CD4-positive, alpha-beta T cell treated with Interleukin-2 at 100 ng/mL for 4 hours (primary cell): ENCODE measurements around the gene RNF175.
A peak's percentile ranks its signal among the peaks of the same experiment; 100 is the strongest.

Source experiments
- DNase-seq: peaks from one replicate; pipeline ENCODE4 v3.0.0-alpha.2; 2020; ENCODE audit warnings: low spot score

Gene RNF175

DNA sequence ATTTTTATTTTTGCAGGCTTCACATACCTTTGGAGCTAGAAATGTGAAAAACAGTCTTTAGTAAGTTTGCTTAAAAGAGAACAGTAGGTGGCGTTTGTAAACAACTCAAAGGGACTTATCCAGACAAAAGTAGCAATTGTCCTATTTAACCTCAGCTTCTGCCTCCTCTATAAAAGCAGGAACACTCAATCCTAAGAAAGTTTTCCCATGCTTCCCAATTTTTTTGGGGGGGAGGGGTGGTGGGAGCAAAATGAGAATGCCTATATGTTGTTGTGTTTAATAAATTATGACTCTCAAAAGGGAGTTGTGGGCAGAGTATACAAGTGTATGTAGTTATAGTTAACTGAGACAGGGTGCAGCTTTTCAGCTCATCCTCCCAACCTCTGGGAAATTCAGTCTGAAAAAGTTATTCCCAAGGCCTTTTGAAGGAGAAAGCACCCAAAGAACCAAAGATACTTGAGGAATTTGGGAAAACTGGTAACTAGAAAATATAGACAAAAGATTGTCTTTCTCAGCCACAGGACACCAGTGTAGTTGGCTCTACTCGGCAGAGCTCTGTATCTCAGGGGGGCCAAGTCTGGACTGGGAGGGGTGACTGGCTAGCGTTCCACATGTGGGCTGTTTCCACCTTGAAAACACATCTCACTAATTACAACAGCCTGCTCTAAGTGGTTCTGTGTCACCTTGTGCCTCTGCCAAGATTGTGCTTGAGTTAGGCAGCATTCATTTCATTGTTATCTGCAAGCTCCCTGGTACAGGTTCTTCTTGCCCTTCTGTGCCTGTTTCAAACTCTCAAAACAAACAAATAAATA lies 26.3 kb upstream of the RNF175 start:
- no peak for DNase-seq

- no peak for DNase-seq
These were observed 24.4 kb upstream of the RNF175 start for GRCh38 chr4:153784166-153784699.

GRCh38 chr4:153782581-153782980 lies 22.8 kb upstream of the RNF175 start:
- no peak for DNase-seq

GRCh38 chr4:153781717-153782416 lies 22.0 kb upstream of the RNF175 start:
- DNase-seq, result no peak

- no peak for DNase-seq
These were observed 21.5 kb upstream of the RNF175 start for GRCh38 chr4:153781280-153781679.

DNA sequence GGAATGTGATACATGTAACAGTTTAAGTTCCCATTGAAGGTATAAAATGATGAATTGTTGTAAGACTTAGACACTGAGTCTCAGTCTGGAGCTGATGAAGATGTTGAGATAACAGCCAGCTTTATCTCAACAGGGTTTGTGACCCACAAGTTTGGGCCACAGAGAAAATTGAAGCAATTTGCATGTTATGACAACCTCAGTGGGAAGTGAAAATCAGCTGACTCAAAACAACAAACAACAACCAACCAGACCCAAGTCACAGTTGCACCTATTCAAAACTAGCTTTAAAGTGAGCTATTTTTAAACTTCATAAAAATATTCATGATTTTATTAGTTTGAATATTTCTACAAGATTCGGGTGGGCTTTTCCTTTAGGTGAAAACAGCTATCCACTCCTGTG lies 21.1 kb upstream of the RNF175 start:
- no peak for DNase-seq

DNA sequence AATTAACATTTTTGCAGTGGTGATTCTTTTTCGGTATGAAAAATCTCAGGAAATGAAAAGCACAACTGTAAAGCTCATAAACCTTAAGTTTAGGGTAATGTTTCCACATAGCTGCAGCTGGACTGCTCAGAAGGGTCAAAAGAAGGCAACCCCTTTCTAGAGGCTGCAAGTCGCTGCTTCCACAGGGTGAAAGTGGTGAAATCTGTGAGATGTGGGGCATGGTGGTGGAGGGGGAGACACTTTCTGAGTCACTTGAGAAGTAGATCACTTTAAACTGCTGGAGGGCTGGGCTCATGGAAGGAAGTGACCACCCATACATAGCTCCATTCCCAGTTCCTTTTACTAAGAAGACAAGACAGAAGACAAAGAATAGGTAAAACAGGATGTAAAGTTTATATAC lies 20.4 kb upstream of the RNF175 start:
- no peak for DNase-seq

GRCh38 chr4:153778383-153778782 lies 18.6 kb upstream of the RNF175 start:
- DNase-seq, result no peak

DNA sequence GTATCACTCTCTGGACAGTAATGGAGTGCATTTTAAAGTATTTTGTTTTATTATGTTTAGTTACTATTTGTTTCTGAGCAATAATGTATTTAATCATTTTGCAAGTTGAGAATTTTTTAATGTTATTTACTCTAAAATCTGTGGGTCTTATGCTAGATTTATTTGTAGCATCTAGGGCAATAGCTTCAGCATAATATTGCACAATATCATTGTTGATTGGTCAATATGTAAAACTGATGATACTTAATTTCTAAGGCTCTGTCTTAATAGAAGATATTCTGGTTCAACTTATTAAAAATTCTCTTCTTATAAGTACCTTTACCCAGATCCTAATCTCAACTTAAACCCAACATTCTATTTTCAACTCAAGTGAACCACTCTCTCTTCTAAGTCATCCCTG lies 17.6 kb upstream of the RNF175 start:
- no peak for DNase-seq

DNA sequence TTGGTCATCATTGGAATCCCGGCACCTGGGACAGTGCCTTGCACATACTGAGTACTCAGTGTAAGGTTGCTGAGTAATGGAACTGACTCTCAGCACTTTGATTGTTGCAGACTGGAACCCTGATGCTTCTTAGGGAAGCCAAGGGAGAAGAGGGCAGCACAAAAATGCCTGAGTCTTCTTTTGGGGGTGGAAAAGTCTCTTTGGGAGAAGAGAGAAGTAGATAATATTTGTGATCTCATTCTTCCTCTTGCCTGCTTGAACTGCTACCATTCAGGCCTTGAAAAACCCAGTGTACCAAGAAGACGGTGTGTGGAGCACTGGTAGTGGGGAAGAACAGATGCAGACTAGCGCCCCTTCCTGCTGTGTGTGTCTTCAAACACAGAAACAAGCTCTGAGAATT lies 16.8 kb upstream of the RNF175 start:
- no peak for DNase-seq

DNA sequence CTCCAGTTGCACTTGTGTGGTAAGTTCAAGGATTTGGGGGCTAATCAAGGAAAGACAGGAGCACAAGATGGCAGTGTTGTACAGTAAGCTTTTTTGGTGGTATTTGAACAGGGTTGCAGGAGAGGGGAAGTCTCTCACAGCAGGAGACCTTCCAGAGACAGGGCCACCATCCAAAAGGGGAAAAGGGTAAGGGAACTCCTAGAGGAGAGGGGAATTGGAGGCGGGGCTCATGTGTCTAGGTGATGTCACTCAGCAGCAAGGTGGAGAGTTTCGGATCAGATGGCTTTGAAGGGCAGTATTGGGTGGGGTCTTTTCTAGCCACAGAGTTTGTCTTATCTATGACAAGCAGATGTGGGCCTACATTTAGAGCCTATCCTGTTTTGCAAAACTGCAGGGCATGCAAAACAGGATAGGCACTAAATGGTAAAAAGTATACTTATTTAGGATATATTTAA lies 13.4 kb upstream of the RNF175 start:
- DNase-seq, result no peak

DNA sequence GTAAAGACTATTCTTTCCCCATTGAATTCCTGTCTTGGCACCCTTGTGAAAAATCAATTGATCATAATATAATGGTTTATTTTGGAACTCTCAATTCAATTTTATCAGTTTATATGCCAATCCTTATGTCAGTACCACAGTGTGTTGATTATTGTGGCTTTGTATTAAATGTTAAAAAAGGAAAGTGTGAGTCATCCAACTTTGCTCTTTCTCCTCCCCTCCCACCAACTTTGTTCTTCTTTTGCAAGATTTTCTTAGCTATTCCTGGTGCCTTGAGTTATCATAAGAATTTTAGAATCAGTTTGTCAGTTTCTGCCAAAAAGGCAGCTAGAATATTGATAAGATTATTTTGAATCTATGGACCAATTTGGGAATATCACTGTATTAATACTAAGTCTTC lies 11.2 kb upstream of the RNF175 start:
- DNase-seq, result no peak

- DNase-seq, result no peak
These were observed 6.9 kb upstream of the RNF175 start for GRCh38 chr4:153766758-153767157.

- DNase-seq, result no peak
These were observed 6.1 kb upstream of the RNF175 start for GRCh38 chr4:153765894-153766293.

DNA sequence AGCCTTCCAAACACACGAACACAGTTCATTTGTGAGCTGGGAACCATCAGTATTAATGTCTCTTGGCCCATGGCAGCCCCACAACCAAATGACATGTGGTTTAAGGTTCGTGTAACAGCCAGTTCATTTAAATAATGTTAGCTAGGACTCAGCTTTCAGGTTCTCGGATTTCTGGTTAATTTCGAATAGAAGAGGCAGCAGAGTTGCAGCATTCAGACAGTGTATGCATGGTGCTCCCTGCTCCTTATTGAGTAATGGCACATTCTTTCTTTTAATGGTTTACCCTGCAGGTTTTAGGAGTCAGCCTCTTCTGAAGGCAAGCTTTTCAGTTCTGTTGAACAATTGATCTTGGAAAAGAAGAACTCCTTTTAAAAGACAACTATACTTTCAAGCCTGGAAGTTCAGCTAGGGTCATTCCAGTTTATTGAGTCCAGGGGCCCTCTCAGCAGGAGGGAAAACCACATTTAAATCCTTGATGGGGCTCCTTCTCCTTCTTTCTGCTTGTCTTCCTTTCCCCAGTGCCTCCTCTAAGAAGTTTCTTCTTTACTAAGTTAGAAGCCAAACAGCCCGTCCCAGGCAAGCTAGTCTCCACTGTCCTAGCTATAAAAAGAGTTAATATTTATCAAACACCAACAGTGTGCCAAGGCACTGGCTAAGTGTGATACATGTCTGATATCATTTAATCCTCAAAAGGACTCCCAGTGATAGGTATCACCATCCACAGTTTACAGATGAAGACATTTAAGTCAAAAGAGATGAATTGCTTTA lies 5.0 kb upstream of the RNF175 start:
- no peak for DNase-seq

- no peak for DNase-seq
These were observed 3.6 kb upstream of the RNF175 start for GRCh38 chr4:153763404-153763803.

GRCh38 chr4:153758688-153759406 lies 977 bp downstream of the RNF175 start:
- DNase-seq, result no peak

DNA sequence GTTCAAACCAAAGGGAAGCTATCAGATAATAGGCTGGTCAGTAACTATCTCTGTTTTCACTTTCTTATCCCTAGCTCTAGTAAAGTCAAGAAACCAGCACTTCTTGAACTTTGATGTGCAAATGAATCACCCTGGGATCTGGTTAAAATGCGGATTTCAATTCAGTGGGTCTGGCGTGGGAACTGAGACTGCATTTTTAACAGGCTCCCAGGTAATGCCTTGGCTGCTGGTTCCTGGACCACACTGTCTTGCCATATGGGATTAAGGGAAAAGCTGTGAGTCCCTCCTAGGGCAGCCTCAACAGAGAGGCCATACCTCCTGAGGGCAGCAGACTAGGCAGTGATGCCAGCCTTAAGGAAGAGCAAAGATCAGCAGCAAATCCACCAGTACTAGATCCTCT lies 1.7 kb downstream of the RNF175 start:
- DNase-seq, result no peak

DNA sequence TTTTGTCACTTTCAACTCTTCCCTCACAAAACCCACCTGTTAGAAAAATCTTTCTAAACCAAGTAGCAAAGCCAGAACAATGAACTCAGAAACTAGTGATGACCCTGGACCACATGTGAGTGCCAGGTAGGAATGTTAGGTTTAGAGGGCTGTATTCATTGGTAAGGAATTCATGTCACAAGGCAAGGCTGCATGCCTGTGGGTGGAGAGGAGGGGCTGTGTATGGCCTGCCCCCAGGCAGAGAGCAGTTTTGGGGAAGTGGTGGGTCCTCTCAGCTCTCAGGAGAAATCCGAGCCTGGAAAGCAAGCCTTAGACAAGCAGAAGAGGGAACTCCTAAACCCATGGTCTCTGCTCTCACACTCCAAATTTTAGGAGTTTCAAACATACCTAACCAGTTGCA lies 2.4 kb downstream of the RNF175 start:
- DNase-seq, result no peak

- no peak for DNase-seq
These were observed 4.6 kb downstream of the RNF175 start for GRCh38 chr4:153755186-153755585.

DNA sequence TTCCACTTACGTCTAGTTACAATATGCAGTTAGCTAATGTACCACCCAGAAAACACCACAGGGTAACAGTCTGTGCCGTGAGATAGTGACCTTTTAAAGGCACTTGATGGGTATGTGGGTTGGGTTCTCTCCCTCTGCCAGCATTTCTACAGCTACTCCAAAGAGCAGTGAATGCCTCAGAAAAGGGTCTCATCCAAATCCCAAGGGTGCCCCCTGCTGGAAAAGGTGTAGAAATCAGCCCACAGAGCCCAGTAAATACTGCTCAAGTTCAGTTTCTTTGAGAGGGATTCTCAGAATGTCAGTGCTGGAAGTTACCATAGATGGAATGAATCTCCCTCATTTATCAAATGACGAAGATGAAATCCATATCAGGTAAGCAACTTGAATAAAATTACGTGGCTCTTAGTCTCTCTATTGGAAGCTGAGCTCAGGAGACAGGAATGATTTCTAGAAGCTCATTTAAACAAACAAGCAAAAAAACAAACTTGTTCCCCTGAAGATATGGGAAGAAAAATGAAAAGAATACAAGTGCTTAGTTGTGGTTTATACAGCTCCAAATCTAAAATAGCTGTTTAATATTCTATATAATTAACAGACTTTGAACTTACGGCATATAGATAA lies 9.5 kb downstream of the RNF175 start:
- peak; percentile 61 for DNase-seq
